HG02870 (cell line): ENCODE data around the gene LRMDA.

Source experiments
- ATAC-seq: cut with Tn5 transposase; IDR thresholded peaks from one replicate; pipeline ENCODE4 v1.9.1; 2021; ENCODE audit warnings: mild to moderate bottlenecking, moderate library complexity; ENCODE audit not compliant: unreplicated experiment

Gene LRMDA

DNA sequence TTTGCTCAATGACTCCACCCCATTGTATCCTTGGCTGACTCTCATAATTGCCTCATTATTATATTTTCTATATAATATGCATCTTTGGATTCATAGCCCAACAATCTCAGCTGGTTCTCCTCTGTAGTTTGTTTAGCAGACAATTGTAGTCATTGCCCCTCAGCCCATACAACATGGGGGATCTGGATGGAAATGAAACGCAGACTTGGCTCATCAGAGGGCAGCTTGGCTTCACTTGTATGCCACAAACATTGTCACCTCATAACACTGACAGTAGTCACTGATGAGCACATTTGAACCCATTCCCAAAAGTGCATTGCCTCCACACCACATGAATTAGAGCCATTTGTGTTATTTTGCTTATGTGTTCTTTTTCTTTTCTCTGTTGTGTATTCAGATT lies 963.8 kb downstream of the LRMDA start:
- ATAC-seq: no peak

DNA sequence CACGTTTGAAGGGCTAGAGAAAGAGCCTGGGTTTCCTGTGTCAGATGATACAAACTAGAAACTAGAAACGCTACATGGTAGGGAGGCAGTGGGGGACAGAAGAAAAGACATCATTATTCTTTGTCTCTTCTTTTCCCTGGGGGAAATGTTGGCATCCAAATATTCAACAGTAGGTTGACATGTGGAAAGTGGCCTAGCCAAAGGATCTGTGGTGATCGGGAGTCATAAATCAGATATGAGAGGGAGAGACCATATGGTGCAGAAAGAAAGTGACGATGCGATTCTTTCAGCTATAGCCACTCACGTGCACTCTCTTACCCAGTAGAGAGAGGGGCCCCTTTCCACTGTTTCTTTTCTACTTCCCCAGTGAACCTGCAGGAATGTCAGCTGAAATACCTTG lies 964.7 kb downstream of the LRMDA start:
- no peak for ATAC-seq

DNA sequence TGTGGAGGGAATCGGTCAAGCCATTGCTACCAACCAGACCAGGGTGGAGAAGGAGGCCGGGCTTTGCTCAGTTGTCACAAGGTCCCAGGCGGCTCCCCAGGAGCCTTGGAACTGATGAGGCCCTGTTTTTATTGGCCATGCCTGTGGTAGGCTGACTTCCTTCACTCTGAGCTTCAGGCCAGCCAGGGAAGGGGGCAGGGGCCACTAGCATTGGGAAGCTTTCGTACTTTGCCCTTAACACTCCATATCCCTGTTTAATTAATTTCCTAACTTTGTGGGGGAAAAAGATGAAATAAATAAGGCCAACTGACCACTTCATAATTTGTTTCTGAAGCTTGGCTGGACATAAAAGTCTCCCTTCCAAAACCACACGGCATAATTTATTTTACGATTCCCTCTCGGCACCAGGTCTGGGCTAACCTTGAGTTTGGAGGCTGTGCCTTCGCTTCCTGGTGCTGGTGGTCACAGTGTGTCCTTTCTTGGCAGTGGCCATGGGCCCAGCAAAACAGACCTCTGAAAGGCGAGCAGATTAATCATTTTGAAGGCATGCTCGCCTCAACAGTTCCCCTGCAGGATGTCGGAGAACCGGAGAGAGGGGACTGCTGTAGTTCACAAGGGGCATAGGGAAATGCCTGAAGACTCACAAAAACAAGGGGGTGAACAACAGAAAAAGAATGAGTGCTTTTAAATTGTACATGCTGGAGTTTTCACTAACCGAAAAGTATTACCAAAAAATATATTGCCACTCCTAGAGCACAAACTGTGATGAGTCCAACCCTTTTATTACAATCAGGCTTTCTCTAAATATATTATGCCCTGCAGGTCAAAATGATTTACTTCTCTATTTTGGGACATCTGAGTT lies 966.0 kb downstream of the LRMDA start:
- no peak for ATAC-seq

DNA sequence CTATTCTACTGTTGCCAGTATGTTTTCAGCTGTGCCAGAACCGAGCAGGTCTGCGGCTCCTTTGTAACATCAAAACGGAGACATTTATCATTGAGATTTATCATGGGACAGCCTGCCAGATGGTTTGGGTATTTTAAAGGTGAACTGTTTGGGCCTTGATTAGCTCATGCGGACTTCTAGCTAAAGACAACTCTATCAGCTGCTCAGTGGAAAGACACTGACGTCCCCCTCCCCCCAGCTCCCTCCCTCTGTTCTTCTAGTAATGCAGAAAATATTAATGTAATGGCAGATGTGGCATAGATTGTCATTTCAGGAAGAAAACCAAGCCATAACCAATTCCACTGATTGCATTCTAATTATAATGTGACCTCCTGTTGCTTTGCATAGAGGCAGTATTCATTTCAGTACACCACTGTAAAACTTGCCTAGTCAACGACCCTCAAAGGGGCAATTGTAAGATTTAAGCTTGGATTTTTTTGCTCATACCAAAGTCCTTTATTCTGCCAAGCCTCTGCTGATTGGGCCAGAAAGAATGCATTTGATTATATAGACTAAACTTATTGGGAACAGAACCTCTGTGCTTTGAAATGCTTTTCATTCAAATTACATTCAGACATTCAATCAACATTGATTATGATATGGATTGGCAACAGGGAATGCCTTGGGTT lies 966.8 kb downstream of the LRMDA start:
- no peak for ATAC-seq

DNA sequence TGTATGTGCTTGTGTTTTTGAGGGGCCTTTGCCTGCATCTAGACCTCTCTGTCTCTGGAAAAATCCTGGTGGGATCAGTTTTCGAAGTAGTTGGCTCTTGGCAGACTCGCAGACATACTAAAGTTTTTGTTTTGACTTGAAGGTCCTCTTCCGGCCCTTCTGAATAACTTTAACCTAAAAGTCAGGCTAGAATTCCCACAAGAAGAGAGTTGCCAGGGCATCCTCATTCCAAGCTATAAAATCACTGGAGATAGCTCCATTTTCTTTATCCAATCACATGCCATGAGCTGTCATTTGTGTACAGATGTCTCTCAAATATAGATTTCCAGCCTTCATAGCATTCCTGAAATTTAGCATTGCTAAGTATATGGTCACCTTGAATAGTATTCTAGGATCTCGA lies 967.8 kb downstream of the LRMDA start:
- no peak for ATAC-seq

DNA sequence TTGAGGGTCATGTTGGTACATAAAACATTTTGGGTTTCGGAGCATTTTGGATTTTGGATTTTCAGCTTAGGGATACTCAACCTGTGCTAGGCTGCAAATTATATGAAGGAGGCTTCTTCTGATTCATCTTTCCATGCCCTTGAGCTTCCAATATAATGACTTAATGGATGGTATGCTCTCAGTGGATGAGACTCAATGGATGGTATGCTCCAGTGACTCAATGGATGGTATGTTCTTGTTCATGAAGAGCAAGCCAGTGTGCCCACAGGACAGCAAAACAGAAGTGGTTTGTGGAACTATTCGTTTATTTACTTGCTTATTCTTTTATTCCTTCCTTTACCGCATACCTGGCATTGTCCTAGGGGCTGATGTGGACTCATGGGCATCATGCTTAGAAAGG lies 969.6 kb downstream of the LRMDA start:
- no peak for ATAC-seq

DNA sequence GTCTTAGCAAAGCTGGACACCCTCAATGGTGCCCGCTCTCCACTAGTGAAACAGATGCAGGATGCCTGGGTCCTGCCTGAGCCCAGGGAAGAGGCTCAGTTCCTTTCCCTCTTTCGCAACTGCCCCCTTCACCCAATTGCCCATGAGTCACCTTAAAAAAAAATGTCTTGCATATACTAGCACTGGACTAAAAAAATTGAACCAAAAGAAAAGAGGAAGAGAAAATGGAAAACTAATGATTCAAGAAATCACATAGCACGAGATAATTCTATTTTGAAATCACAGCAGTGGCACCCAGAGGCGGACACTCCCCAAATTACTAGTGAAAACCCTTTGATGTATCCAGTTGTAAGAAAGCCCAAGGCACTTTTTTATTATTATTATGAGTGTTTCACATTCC lies 972.5 kb downstream of the LRMDA start:
- ATAC-seq: no peak

DNA sequence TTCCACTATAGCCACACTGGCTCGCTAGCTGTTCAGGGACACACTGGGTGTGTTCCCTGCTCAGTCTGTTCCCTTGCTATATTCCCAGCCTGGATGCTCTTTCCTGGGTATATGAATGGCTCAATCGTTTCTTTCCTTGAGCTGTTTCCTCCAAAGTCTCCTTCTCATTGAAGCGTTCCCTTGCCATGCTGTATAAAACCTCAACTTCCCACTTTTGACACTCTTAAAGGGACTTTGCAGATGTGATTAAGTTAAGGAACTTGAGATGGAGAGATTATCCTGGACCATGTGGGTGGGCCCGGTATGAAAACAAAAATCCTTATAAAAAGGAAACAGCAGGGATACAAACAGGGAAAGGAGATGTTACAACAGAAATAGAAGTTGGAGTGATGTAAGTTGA lies 973.1 kb downstream of the LRMDA start:
- ATAC-seq: no peak

DNA sequence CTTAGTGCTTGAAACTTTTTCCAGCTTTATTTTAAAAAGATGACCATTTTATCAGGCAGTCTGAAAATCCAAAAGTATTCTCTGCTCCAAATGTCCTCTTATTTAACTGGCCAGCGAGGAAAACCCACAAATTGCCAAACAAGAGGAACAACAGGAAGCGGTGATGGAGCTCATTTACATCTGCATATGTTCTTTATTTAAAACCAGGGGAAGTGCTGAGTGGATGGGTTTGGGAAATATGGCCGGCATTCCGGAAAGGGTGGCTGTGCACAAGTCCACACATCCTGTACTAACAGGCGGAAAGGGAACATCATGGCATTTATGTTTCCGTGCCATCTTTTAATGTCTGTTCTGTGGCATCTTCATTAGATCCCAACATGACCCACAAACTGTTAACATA lies 974.5 kb downstream of the LRMDA start:
- ATAC-seq: no peak

DNA sequence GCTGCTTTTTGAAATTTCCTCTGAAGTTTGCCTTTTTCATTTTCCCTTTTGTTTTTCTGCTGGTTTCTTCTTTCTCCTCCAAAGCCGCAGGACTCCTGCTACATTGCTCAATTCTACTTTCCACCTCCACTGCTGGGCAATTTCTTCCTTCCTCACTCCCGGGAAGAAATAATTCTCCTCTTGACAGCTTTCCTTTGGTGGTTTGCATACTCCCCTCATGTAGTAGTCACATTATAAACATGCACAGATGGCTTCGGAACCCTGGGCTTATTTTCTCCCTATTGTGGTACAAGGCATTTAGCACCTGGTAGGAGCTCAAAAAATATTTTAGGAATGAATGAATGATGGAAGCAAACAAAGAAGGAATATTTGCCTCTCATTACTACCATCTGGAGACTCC lies 977.2 kb downstream of the LRMDA start:
- no peak for ATAC-seq

DNA sequence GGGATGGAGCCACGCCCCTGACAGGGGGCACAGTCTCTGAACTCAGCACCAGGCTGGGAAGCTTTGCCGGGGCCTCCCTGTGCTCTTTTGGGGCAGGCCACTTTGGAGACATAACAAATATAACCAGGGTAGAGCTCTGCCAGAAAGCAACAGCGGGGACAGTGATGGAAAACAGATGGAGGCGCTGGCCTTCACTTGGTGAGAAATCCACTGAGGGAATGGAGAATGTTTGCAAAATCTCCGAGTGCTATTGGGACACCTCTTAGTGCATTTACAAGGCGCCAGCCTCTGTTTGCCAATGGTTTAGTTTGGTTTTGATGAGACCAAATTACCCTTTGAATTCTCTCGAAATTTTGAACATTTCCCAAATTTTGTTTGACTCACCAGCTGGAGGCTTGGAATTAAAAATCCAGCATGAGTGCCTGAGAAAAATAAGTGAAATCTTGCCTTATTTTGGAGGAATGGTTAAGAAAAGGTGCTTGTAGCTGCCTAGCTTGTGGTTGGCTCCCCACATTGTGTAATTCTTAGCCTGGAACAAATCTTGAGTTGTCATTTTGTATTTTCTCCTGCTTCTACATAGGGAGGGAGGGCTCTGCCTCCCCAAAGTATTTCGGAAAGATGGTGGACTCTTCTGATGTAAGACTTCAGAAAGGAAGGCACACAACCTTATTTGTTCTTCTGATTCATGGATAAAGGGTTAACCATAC lies 980.5 kb downstream of the LRMDA start:
- ATAC-seq: no peak

DNA sequence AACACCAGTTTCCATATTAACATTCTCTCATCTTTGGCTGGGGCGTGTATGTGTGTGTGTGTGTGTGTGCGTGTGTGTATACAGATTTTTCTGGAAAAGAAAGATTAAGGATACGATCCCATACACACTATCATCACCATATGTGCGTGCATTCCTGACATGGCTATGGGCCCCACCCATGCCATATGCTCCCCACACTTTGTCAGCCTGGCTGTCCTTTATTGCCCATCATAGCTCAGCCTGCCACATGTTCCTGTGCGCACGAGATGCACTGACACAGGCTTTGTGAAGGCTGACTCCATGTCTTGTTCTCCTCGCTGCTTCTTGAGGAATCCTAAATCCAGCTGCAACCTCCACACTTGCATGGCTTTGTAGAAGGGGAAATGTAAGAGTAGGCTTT lies 984.1 kb downstream of the LRMDA start:
- no peak for ATAC-seq

DNA sequence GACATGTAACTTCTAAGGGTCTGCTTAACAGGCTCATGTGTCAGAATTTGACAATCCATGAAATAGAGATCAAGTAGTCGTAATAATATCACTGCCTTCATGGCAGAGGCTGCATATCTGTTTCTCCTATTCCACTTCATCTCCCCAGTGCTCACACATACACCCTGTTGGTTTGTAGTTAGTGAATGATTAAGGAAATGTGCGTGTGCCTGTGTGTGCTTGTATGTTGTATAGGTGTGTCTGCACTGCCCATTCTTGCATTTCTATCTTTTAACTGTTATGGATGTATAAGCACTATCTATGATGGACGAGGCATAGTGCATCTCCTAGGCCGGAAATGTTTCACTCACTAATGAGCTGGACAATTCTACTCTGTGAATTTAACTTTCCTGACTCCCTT lies 985.2 kb downstream of the LRMDA start:
- ATAC-seq: no peak

DNA sequence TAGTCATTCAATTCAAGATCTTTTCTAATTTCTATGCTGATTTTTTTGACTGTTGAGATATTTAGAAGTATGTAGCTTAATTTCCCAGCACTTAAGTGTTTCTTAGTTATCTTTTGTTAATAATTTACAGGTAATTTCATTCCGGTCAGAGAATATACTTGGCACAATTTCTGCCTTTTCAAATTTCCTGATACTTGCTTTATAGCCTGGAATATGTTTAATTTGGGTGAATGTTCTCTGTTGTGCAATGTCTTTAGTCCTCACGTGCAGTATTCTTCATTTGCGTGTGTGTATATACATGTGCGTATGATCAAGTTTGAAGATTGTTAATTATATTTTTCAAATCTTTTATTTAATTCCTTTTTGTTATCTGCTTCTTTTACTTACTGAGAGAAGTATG lies 989.3 kb downstream of the LRMDA start:
- no peak for ATAC-seq

DNA sequence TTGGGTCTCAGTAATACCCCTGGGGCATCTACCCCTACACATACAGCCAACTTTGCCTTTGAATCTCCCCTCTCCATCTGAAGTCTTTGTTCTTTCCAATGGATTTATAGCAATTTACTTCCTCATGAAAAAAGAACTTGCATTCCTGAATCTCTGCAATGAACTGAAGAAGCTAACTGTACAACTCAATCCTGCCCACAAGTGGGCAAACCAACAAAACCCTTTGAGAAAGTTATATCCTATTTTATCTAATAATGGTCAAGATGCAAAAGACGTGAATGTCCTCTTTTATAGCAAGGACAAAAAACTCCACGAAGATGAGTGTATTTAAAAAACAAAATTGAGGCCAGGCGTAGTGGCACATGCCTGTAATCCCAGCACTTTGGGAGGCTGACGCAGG lies 991.3 kb downstream of the LRMDA start:
- ATAC-seq: no peak

DNA sequence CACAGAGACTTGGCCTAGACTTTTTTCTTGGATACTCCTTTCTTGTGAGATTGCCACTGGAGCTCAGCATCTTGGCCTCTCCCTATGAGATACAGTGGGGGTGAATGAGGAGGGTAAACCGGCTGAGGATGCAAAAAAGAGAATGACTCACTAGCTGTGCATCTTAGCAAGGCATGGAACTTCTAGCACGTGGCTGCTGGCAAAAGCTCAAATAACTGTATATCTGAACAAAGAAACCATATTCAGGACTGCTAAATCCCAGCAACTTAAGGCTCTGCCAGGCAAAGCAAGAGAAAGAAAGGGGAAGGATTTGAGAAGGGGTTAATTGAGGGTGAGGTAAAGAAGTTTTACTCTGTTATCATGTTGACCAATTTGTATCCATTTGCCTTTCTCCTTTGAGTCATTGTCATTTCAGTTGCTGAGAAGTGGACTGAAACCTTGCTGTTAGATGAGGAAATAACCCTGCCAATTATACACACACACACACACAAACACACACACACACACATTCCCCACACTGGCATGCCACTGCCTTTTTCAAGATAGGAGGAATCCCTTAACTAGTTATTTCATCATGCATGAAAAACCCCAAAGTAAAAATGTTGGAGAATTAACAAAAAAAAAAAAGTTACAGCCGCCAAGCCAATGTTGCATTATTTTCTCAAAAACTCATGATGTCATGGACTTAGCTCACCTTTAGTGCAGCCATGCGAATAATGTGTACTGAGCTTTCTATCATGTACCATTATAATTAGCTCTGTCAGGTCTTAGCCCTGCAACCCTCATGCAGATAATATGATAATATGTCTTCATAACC lies 997.3 kb downstream of the LRMDA start:
- ATAC-seq: no peak

DNA sequence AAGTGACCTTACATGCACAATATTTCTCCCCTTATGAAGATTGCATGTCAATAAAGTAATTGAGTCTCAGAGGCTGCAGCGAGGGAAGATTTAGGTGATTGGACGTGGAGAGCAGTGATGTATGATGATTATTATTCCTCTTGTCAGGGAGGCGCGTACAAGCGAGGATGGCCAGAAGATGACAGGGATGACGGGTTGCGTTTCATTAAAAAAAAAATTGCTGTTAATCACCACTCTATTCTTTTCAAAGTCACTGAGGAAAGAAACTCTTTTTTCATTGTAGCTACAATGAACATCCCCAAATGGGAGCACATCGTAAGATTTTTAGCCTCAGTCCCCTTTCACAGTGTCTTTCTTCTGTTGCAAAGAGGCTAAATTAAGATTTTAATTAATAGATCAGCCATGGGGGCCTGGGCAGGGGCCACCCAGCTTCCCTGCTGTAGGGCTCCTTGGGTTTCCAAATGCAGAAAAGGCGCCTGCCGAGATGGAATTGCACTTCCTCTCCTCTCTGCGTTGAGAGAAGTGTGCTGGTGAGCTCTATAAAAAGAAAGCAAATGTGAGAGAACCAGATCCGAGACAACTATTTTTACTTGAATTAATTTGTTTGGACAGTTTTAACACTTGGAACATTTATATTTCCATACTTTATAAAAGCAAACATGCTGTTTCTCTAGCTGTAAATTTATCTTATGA lies 998.1 kb downstream of the LRMDA start:
- no peak for ATAC-seq

DNA sequence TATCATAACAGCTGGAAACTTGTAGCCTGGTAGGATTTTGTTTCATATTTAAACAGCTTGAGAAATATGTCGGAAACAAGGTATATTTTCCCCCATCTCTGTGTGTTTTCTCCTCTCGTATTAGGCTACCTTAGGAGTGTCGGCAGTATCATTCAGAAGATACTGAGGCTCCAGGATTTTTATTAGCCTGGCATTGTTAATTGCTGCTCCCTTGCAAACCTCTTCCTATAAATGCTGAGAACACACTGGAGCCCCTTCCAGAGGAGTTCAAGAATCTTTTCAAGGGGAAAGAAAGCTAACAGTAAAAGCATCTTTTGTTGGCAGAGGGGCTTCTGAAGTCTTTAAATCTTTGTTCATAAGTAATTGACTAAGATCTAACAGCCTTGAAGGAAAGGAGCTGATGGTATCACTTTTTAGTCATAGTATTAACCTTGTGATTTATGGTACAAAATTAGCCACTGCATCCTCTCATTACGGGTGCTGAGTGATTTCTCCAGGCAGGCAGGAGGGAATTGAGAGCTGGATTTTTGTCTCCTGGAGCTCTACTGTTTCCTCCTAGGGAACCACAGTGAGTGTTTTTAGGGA lies 998.7 kb downstream of the LRMDA start:
- ATAC-seq: no peak

DNA sequence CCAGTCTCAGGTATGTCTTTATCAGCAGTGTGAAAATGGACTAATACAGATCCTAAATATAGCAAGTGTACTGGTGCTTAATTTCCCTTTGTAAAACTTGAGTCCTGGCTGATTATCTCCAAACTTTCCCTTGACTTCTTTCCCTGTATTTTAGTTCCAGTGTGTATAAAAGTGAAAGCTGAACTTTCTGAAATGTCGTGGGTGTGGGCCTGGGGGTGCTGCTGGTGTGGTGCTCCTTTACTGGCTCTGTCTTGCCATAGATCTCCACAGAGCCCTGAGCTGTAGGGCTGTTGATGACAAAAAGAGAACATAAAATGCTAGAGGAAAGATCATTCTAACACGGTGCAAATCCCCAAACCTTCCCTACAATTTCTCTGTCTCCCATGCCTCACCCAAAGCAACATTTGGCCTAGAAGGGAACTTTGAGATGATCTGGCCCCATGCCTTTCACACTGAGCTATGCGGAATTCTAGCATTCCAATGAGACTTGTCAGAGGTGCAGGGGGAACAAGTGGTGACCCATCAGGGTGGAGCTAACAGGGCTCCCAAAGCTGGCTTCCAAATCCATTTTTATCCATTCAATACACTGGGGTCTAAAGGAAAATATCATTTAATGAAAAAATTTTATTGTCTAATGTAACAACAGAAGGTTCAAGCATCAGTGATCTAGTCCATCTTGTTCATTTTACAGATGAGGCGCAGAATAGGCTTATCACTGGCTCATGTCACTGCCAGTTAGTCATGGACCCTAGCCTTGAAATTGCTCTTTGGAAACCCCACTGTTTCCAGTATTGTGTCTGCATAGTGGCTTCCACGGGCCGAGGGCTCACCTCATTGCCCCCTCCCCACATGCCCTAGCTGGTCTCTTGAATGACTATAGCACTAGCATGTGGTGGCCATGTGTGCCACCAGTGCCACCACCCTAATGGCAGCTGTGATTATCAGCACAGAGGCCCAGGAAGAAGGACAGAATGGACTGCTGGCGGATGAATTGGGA lies 1000.9 kb downstream of the LRMDA start:
- no peak for ATAC-seq
